Psoas muscle (tissue), 8 donors: ENCODE results near the gene KCTD2. TPM values are rescaled to one million over a fixed set of nuclear protein-coding genes. Genes with fewer than 3 reads are reported as not detected.
A peak's percentile ranks its signal among the peaks of the same experiment; 100 is the strongest.
"Not testable (repeated sequence)": the region's sequence is repeated elsewhere in the genome, so short reads cannot be mapped to it uniquely, and the experiment has no call there.

ENCODE experiments used
- ATAC-seq, 4 donors: fragments of 200-7000 bp; cut with Tn5 transposase; one replicate each; pipeline ENCODE4 v1.9.1; 2020; ENCODE audit warnings: moderate library complexity in 3 of 4, mild to moderate bottlenecking in 2 of 4
- DNase-seq, 2 donors: peaks; one replicate each; pipeline ENCODE4 v3.0.0-alpha.2; 2020
- H3K27ac ChIP-seq: fragments of 200-600 bp; one replicate; pipeline ENCODE4 v1.8.0; 2022
- H3K27me3 ChIP-seq, 3 donors: fragments of 200-600 bp in 1 of 3; one replicate each; pipeline versions ENCODE4 v1.6.1 to v1.8.0; 2013 to 2022; ENCODE audit warnings: low read length in 2 of 3, mild to moderate bottlenecking in 2 of 3, moderate library complexity in 1 of 3; ENCODE audit not compliant: insufficient read depth in 3 of 3
- H3K36me3 ChIP-seq, 2 donors: fragments of 200-600 bp in 1 of 2; one replicate each; pipeline versions ENCODE4 v1.6.1 to v1.8.0; 2013 to 2022; ENCODE audit warnings: low read depth in 1 of 2, mild to moderate bottlenecking in 1 of 2, moderate library complexity in 1 of 2; ENCODE audit not compliant: insufficient read depth in 1 of 2
- H3K4me1 ChIP-seq: fragments of 200-600 bp; one replicate; pipeline ENCODE4 v1.8.0; 2022
- H3K4me3 ChIP-seq: fragments of 200-600 bp; one replicate; pipeline ENCODE4 v1.8.0; 2022; ENCODE audit warnings: mild to moderate bottlenecking
- H3K9me3 ChIP-seq: fragments of 200-600 bp; one replicate; pipeline ENCODE4 v1.8.0; 2022
- CTCF ChIP-seq: fragments of 200-600 bp; IDR thresholded peaks from one replicate; pipeline ENCODE4 v1.8.0; 2022; ENCODE audit warnings: antibody characterized with exemption
- WGBS, 3 donors: extraction: QIAGEN DNeasy Blood & Tissue Kit; methylation state at CpG; one replicate each; pipeline versions ENCODE4 v1.1.6 to v1.1.7; 2013; 5-methylcytosine and 5-hydroxymethylcytosine counted together
- intact Hi-C, 2 donors: fragments of 100-400 bp; cut with DNase I; formaldehyde crosslinking; loops; one replicate each; pipeline versions ENCODE4 v1.11.0 to v1.14.2; 2022
- polyA plus RNA-seq, 3 donors: library from polyadenylated mRNA; stranded (reverse); fragments of 200-250 nt; gene quantifications; one replicate each; pipeline ENCODE4 v1.2.3, GENCODE V29; 2013
- total RNA-seq, 4 donors: library from RNA; stranded (reverse); fragmentation: NEBNext Ultra II Directional in 2 of 4; extraction: Animal tissue kit (Norgen Biotek cat#: 25700) in 2 of 4; gene quantifications; one replicate each; pipeline versions ENCODE4 v1.2.1 to v1.2.4, GENCODE V29; 2021 to 2023
- donor health status: healthy with polysubstance abuse.
- donor health status: DM: no; HTN: no; CAD: no; lungs with moderate emphysema.
- donor health status: Bipolar disorder and iron deficiency.
- donor health status: healthy.
- donor health status: DM: yes; HTN: yes; CAD: no.
- donor health status: DM: no; HTN: no; CAD: no.
- donor health status: DM: no; HTN: no; CAD: no.
- donor health status: DM: yes; HTN: yes; CAD: no.

The KCTD2 gene
- total and polyA plus RNA-seq, 7 donors: 26.9 to 71.2 (median 34.5) TPM

GRCh38 chr17:75003070-75003956 is 43.7 kb upstream of the KCTD2 start:
- DNase-seq (peak in 1 of 2 donors; percentile 38), ATAC-seq (no peak)
- TF ChIP-seq CTCF: no peak
- intact Hi-C loops: no loop called here
- no peaks in the 10 kb centered on the region for H3K27me3 ChIP-seq
- H3K9me3 ChIP-seq: no peaks in the 10 kb centered on the region
- no peak overlapping the region for H3K4me3 ChIP-seq
- no peak overlapping the region for H3K27ac ChIP-seq
- 86 to 89% (median 87%) methylated on average over 68 to 76 of the region's 76 CpGs for WGBS, 3 donors
- H3K4me1 ChIP-seq: no peaks in the 10 kb centered on the region
- no peaks in the 10 kb centered on the region for H3K36me3 ChIP-seq

- no peaks in the 10 kb centered on the region for H3K4me1 ChIP-seq
- no peak overlapping the region for H3K4me3 ChIP-seq
- no peak for TF ChIP-seq CTCF
- H3K27ac ChIP-seq: no peak overlapping the region
- no peaks in the 10 kb centered on the region for H3K9me3 ChIP-seq
- intact Hi-C loops: no loop called here
- H3K36me3 ChIP-seq: no peaks in the 10 kb centered on the region
- peak in 1 of 2 donors; percentile 40 for DNase-seq
- no peaks in the 10 kb centered on the region for H3K27me3 ChIP-seq
- ATAC-seq: no peak
- 94 to 96% (median 94%) methylated on average over 18 to 19 of the region's 19 CpGs for WGBS, 3 donors
Observed at GRCh38 chr17:75003957-75004355, 43.1 kb upstream of the KCTD2 start.

DNA sequence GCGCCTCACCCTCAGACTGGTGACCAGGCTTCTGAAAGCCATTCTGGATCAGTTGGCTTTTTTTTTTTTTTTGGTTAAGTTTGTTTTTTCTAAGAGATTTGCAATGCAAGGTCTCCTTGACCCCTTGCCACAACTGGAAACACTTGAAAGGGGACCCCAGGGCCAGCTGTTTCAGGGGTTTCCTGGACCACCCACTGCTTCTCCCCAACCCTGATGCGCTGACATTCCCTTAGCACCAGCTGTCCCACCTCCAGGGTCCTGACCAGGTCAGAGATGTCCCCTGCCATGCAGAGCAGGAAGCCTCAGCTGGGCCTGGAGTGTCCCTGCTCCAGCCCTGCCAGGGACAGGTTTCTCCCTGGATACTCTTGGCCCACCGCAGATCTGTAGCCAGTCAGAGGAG is 42.7 kb upstream of the KCTD2 start:
- DNase-seq (no peak), ATAC-seq (no peak)
- no peaks in the 10 kb centered on the region for H3K36me3 ChIP-seq
- no peak for TF ChIP-seq CTCF
- no peaks in the 10 kb centered on the region for H3K4me1 ChIP-seq
- H3K27me3 ChIP-seq: no peaks in the 10 kb centered on the region
- H3K4me3 ChIP-seq: no peak overlapping the region
- H3K27ac ChIP-seq: no peak overlapping the region
- 93 to 97% (median 97%) methylated on average over 3 of the region's 3 CpGs for WGBS, 3 donors
- intact Hi-C loops: no loop called here
- no peaks in the 10 kb centered on the region for H3K9me3 ChIP-seq

DNA sequence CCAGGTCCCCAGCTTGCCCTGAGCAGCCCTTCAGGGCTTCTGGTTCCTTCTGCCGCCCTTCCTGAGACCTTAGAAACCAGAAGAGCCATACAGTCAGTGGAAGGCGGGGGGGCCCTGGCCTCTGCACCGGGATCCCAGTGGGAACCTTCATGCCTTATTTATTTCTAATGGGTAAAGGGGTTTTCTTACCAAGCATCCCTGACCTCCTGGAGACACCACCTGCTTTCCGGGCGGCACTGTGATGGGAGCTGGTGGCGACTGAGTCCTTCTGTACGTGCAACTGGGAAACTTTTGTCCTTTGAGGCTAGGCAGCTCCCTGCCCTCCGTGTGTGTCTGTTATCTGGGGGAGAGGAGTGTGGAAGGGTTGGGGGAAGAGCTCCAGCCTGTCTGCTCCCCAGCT is 41.7 kb upstream of the KCTD2 start:
- WGBS, 3 donors: 89 to 94% (median 90%) methylated on average over 8 of the region's 8 CpGs
- intact Hi-C loops: loop anchor here in 1 of 2 donors (5.0 kb wide), 1 partner anchor 43 kb away; no protein-coding TSS in a partner anchor
- Histone ChIP-seq H3K27me3 (no peaks in the 10 kb centered on the region), H3K27ac (no peak overlapping the region), H3K4me1 (no peaks in the 10 kb centered on the region), H3K9me3 (no peaks in the 10 kb centered on the region), H3K36me3 (no peaks in the 10 kb centered on the region), H3K4me3 (no peak overlapping the region)
- ATAC-seq: no peak
- TF ChIP-seq CTCF: no peak
- peak in 1 of 2 donors; percentile 27 for DNase-seq

DNA sequence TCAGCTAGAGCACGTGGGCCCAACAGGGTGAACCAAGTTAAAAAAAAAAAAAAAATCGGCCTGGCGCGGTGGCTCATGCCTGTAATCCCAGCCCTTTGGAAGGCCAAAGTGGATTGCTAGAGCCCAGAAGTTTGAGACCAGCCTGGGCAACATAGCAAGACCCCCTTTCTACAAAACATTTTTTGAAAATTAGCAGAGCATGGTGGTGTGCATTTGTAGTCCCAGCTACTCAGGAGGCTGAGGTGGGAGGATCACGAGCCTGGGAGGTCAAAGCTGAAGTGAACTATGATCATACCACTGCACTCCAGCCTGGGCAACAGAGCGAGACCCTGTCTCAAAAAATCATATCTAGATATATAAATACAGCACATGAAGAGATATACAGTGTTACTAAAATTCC is 40.9 kb upstream of the KCTD2 start:
- intact Hi-C loops: loop anchor here in 1 of 2 donors (5.0 kb wide), 1 partner anchor 44 kb away; no protein-coding TSS in a partner anchor
- 93 to 97% (median 96%) methylated on average over 6 of the region's 6 CpGs for WGBS, 3 donors
- H3K27ac ChIP-seq, H3K9me3 ChIP-seq, H3K27me3 ChIP-seq, H3K4me1 ChIP-seq, DNase-seq, H3K36me3 ChIP-seq, H3K4me3 ChIP-seq, ATAC-seq: not testable (repeated sequence)
